NT2/D1 (cell line): Measurements from ENCODE around the gene ROBO1.

Experiments used
- SUZ12 ChIP-seq: IDR thresholded peaks from 2 replicates; pipeline ENCODE4 v1.6.1; 2011; ENCODE audit not compliant: insufficient read length, insufficient read depth; ENCODE audit errors: extremely low read depth
- YY1 ChIP-seq: IDR thresholded peaks from 2 replicates; pipeline ENCODE4 v1.6.1; 2011; ENCODE audit not compliant: insufficient read length, insufficient read depth
- ZNF274 ChIP-seq: IDR thresholded peaks from 2 replicates; pipeline ENCODE4 v1.6.1; 2011; ENCODE audit warnings: mild to moderate bottlenecking, low read depth, low read length

- TF ChIP-seq ZNF274 (no peak), YY1 (no peak), SUZ12 (no peak)
Measured at GRCh38 chr3:78634316-78634715, 1133.5 kb downstream of the ROBO1 start.
